RWPE2 (cell line): ENCODE measurements around the gene LHX5.

Experiments used
- ATAC-seq: fragments of 200-7000 bp; cut with Tn5 transposase; 3 replicates; pipeline ENCODE4 v1.9.1; 2021; ENCODE audit warnings: low read depth
- DNase-seq: peaks from one replicate; pipeline ENCODE4 v3.0.0-alpha.2; 2020; ENCODE audit warnings: low spot score
- H3K27ac ChIP-seq: fragments of 450-650 bp; 2 replicates; pipeline ENCODE4 v1.5.1; 2017; ENCODE audit warnings: mild to moderate bottlenecking; ENCODE audit not compliant: poor library complexity, severe bottlenecking
- H3K27me3 ChIP-seq: fragments of 250-450 bp; sonication (Bioruptor Pico); 2 replicates; pipeline ENCODE4 v1.5.1; 2021; ENCODE audit warnings: mild to moderate bottlenecking, moderate library complexity; ENCODE audit not compliant: insufficient read depth, poor library complexity, severe bottlenecking
- H3K36me3 ChIP-seq: fragments of 250-450 bp; sonication (Bioruptor Pico); 2 replicates; pipeline ENCODE4 v1.5.1; 2020; ENCODE audit warnings: low read depth, mild to moderate bottlenecking, moderate library complexity
- H3K4me1 ChIP-seq: fragments of 250-450 bp; sonication (Bioruptor Pico); 2 replicates; pipeline ENCODE4 v1.5.1; 2021; ENCODE audit warnings: mild to moderate bottlenecking, moderate library complexity; ENCODE audit not compliant: insufficient read depth, poor library complexity, severe bottlenecking
- H3K4me3 ChIP-seq: fragments of 250-450 bp; sonication (Bioruptor Pico); 2 replicates; pipeline ENCODE4 v1.5.1; 2021; ENCODE audit warnings: mild to moderate bottlenecking, moderate library complexity; ENCODE audit not compliant: severe bottlenecking
- H3K9me3 ChIP-seq: fragments of 250-450 bp; sonication (Bioruptor Pico); 2 replicates; pipeline ENCODE4 v1.5.1; 2021; ENCODE audit warnings: mild to moderate bottlenecking, moderate library complexity; ENCODE audit not compliant: severe bottlenecking
- TF ChIP-seq, protein P1 (sequence below): fragments of 450-650 bp; IDR thresholded peaks from one replicate; pipeline ENCODE4 v1.5.1; 2017; ENCODE audit warnings: mild to moderate bottlenecking, moderate library complexity; ENCODE audit not compliant: poor library complexity, severe bottlenecking

Gene LHX5

DNA sequence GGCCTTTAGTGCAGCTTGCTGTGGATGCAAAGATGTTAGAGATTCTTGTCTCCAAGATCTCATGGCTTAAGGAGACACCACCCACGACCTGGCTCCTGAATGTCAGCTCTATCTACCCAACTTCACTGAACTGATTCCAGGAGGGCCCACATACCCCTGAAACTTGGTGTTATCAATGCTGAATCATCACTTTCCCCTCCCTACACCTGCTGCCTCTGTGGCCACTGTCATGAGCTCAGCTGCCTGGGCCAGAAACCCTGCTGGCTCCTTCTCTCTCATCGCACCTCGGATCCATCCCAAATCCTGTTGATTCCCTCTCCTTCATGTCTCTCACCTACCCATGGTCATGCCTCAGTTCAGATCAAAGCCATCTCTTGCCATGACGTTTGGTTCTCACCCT is 15.1 kb upstream of the LHX5 start:
- peaks cover 30% of the 10 kb centered on the region for H3K27me3 ChIP-seq
- H3K4me1 ChIP-seq = no peaks in the 10 kb centered on the region
- no peak overlapping the region for H3K27ac ChIP-seq
- DNase-seq (no peak), ATAC-seq (no peak)
- H3K4me3 ChIP-seq = no peak overlapping the region
- TF ChIP-seq, protein P1, sequence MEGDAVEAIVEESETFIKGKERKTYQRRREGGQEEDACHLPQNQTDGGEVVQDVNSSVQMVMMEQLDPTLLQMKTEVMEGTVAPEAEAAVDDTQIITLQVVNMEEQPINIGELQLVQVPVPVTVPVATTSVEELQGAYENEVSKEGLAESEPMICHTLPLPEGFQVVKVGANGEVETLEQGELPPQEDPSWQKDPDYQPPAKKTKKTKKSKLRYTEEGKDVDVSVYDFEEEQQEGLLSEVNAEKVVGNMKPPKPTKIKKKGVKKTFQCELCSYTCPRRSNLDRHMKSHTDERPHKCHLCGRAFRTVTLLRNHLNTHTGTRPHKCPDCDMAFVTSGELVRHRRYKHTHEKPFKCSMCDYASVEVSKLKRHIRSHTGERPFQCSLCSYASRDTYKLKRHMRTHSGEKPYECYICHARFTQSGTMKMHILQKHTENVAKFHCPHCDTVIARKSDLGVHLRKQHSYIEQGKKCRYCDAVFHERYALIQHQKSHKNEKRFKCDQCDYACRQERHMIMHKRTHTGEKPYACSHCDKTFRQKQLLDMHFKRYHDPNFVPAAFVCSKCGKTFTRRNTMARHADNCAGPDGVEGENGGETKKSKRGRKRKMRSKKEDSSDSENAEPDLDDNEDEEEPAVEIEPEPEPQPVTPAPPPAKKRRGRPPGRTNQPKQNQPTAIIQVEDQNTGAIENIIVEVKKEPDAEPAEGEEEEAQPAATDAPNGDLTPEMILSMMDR = no peak
- no peaks in the 10 kb centered on the region for H3K9me3 ChIP-seq
- H3K36me3 ChIP-seq = no peaks in the 10 kb centered on the region

DNA sequence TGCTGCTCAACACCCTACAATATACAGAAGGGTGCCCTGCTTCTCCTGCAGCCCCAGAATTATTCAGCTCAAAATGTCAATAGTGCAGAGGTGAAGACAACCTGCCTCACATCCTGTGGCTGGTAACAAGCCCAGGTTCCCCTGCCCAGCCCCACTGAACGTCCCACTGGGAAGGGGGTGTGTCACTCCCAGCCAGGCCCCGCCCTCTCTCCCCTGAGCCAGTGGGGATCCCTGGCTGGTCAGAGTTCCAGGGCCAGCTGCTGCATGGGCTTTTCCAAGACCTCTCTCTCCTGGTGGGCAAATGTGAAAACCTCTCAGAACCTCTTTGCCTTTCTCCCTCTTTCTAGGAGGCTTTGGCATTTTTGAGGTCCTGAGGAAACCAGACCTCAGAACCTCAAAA is 13.7 kb upstream of the LHX5 start:
- TF ChIP-seq, protein P1 = no peak
- H3K36me3 ChIP-seq = no peaks in the 10 kb centered on the region
- no peaks in the 10 kb centered on the region for H3K9me3 ChIP-seq
- ATAC-seq = no peak
- H3K4me3 ChIP-seq = no peak overlapping the region
- H3K27me3 ChIP-seq = peaks cover 41% of the 10 kb centered on the region
- H3K4me1 ChIP-seq = no peaks in the 10 kb centered on the region
- H3K27ac ChIP-seq = no peak overlapping the region
- no peak for DNase-seq

DNA sequence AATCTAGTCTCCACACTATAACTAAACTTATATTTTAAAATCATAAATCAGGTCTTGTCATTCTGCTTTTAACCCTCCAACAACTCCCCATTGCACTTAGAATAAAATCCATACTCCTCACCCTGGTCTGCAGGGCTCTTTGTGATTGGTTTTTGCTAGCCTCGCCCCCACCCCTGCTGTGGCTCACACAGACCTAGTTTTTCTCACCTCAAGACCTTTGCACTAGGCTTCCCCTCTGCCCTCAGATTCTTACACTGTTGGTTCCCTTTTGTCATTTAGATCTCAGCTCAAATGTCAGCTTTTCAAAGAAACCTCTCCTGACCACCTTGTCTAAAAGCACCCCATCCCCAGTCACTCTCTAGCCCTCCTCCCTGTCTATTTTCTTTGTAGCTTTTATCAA is 10.7 kb upstream of the LHX5 start:
- no peak overlapping the region for H3K4me3 ChIP-seq
- ATAC-seq (no peak), DNase-seq (no peak)
- peaks cover 65% of the 10 kb centered on the region for H3K27me3 ChIP-seq
- H3K27ac ChIP-seq = no peak overlapping the region
- no peaks in the 10 kb centered on the region for H3K4me1 ChIP-seq
- no peaks in the 10 kb centered on the region for H3K9me3 ChIP-seq
- TF ChIP-seq, protein P1 = no peak
- H3K36me3 ChIP-seq = no peaks in the 10 kb centered on the region

DNA sequence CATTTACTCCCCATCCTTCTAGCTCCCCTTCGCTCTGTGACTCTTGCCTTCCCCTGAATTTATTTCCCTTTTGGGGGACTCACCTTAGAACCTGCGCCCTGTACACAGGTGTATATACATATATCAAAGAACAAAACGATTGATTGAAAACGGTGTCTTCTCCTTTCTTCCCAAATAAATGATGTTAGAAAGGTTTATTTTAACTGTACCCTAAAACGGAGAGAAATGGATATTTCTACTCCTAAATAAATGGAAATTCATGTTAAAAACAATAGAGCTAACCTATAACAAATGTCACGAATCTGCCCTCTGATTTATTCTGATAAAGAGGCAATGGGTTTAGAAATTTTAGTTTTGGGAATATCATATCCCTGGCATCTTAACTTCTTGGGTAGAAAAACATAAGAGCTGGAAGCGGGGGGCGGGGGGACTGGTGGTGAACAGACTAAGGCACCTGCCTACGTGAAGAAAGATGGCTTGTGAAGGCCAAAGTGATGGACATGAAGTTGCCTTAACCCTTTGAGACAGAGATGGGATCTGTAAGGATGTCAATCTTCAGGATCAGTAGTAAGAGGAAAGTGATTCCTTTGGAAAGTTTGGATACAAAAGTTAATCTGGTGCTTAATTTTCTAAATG is 8.8 kb upstream of the LHX5 start:
- peaks cover 72% of the 10 kb centered on the region for H3K27me3 ChIP-seq
- no peak for ATAC-seq

More for the DNA sequence above, 8.8 kb upstream of the LHX5 start:
- Histone ChIP-seq H3K4me1 (no peaks in the 10 kb centered on the region), H3K36me3 (no peaks in the 10 kb centered on the region), H3K4me3 (no peak overlapping the region), H3K27ac (no peak overlapping the region), H3K9me3 (no peaks in the 10 kb centered on the region)
- DNase-seq = no peak
- TF ChIP-seq, protein P1 = no peak
